H1 (cell line): ENCODE results near the gene ARMS2.

Source experiments
- BACH1 ChIP-seq: IDR thresholded peaks from 2 replicates; pipeline ENCODE4 v1.6.1; 2012; ENCODE audit warnings: low read length, improper control_type of control experiment
- EGR1 ChIP-seq: IDR thresholded peaks from 2 replicates; pipeline ENCODE4 v1.6.1; 2011; ENCODE audit warnings: low read depth, low read length, borderline replicate concordance
- EP300 ChIP-seq, 2 experiments: IDR thresholded peaks; 1 replicate in 1 of 2; 2 replicates in 1 of 2; pipeline ENCODE4 v1.6.1; 2011 to 2012; ENCODE audit warnings: low read depth in 2 of 2, low read length in 2 of 2, mild to moderate bottlenecking in 2 of 2, borderline replicate concordance in 1 of 2, inconsistent platforms in 1 of 2, moderate library complexity in 1 of 2
- EZH2 ChIP-seq: fragments of 200-600 bp; sonication (generic); IDR thresholded peaks from 2 replicates; pipeline ENCODE4 v1.7.1; 2012; ENCODE audit warnings: low read depth, mild to moderate bottlenecking, moderate library complexity, low read length, inconsistent platforms; ENCODE audit not compliant: severe bottlenecking
- HDAC2 ChIP-seq, 2 experiments: fragments of 300-600 bp in 1 of 2; sonication (generic) in 1 of 2; IDR thresholded peaks; 2 replicates each; pipeline ENCODE4 v1.6.1; 2011 to 2012; ENCODE audit warnings: low read depth in 2 of 2, low read length in 2 of 2, mild to moderate bottlenecking in 2 of 2, moderate library complexity in 2 of 2, borderline replicate concordance in 1 of 2, inconsistent platforms in 1 of 2
- JUND ChIP-seq: IDR thresholded peaks from 2 replicates; pipeline ENCODE4 v1.6.1; 2011; ENCODE audit warnings: mild to moderate bottlenecking, improper control_type of control experiment, low read length
- NRF1 ChIP-seq: IDR thresholded peaks from 2 replicates; pipeline ENCODE4 v1.6.1; 2011; ENCODE audit warnings: mild to moderate bottlenecking, low read depth, low read length, improper control_type of control experiment
- POLR2A ChIP-seq, 2 experiments: IDR thresholded peaks; 1 replicate in 1 of 2; 2 replicates in 1 of 2; pipeline ENCODE4 v1.6.1; 2011; ENCODE audit warnings: low read depth in 2 of 2, low read length in 2 of 2, mild to moderate bottlenecking in 2 of 2; ENCODE audit errors: control extremely low read depth in 1 of 2
- POLR2AphosphoS5 ChIP-seq: IDR thresholded peaks from 2 replicates; pipeline ENCODE4 v1.6.1; 2011; ENCODE audit warnings: low read depth, low read length
- RNF2 ChIP-seq: fragments of 200-900, 300-1000 bp; sonication (generic); IDR thresholded peaks from 2 replicates; pipeline ENCODE4 v1.7.1; 2016; ENCODE audit warnings: borderline replicate concordance, low read depth, mild to moderate bottlenecking, antibody characterized with exemption, low read length; ENCODE audit not compliant: poor library complexity, severe bottlenecking; ENCODE audit errors: missing control alignments
- SUZ12 ChIP-seq: fragments of 200-600 bp; sonication (generic); IDR thresholded peaks from 2 replicates; pipeline ENCODE4 v1.6.1; 2012; ENCODE audit warnings: mild to moderate bottlenecking, inconsistent platforms, low read length, moderate library complexity, mixed read lengths
- TF ChIP-seq, protein P1 (sequence below), 3 experiments: IDR thresholded peaks; 1 replicate in 2 of 3; 2 replicates in 1 of 3; pipeline versions ENCODE4 v1.5.1 to v1.6.1; 2011; ENCODE audit warnings: low read length in 3 of 3, mild to moderate bottlenecking in 3 of 3, inconsistent platforms in 2 of 3, low read depth in 1 of 3, moderate library complexity in 1 of 3; ENCODE audit not compliant: insufficient read depth in 1 of 3; ENCODE audit errors: control extremely low read depth in 1 of 3
- TF ChIP-seq, protein P2 (sequence below): IDR thresholded peaks from 2 replicates; pipeline ENCODE4 v1.6.1; 2011; ENCODE audit warnings: low read depth, mild to moderate bottlenecking, low read length; ENCODE audit not compliant: insufficient read depth

DNA sequence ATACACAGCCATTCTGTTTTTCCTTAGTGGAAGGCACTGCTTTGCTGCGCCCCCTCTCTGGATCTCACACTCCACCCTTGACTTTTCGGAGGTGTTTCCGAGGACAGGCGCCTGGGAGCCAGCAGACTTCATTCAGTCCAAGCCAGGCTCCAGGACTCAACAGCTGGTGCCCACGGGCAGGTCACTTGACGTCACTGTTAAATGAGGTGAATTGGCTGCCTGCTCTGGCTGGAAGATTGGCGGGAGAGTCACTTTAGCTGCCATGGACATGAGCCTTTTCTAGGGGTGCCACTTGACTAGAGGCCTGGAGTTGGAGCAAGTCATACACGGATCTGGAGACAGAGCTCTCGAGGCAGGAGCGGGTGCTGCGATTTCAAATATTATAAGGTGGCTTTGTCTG, 10.1 kb downstream of the ARMS2 start:
- TF ChIP-seq, protein P1, sequence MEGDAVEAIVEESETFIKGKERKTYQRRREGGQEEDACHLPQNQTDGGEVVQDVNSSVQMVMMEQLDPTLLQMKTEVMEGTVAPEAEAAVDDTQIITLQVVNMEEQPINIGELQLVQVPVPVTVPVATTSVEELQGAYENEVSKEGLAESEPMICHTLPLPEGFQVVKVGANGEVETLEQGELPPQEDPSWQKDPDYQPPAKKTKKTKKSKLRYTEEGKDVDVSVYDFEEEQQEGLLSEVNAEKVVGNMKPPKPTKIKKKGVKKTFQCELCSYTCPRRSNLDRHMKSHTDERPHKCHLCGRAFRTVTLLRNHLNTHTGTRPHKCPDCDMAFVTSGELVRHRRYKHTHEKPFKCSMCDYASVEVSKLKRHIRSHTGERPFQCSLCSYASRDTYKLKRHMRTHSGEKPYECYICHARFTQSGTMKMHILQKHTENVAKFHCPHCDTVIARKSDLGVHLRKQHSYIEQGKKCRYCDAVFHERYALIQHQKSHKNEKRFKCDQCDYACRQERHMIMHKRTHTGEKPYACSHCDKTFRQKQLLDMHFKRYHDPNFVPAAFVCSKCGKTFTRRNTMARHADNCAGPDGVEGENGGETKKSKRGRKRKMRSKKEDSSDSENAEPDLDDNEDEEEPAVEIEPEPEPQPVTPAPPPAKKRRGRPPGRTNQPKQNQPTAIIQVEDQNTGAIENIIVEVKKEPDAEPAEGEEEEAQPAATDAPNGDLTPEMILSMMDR (IDR thresholded peaks at IDR 0.05; ENCODE audit: control extremely low read depth in 1 of 3, insufficient read depth in 1 of 3, low read depth in 1 of 3, low read length in 3 of 3), result no peak
- TF ChIP-seq SUZ12 (no peak), EP300 (IDR thresholded peaks at IDR 0.05; ENCODE audit: borderline replicate concordance in 1 of 2, low read depth in 2 of 2, low read length in 2 of 2) (no peak), EZH2 (no peak), BACH1 (no peak), JUND (no peak), POLR2AphosphoS5 (no peak), HDAC2 (IDR thresholded peaks at IDR 0.05; ENCODE audit: borderline replicate concordance in 1 of 2, low read depth in 2 of 2, low read length in 2 of 2) (no peak), NRF1 (no peak), RNF2 (no peak), EGR1 (no peak), POLR2A (IDR thresholded peaks at IDR 0.05; ENCODE audit: control extremely low read depth in 1 of 2, low read depth in 2 of 2, low read length in 2 of 2) (no peak)
- TF ChIP-seq, protein P2, sequence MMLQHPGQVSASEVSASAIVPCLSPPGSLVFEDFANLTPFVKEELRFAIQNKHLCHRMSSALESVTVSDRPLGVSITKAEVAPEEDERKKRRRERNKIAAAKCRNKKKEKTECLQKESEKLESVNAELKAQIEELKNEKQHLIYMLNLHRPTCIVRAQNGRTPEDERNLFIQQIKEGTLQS, result no peak
